ENCODE measurements around the gene GSK3B.
A peak's percentile ranks its signal among the peaks of the same experiment; 100 is the strongest.
"Not testable (repeated sequence)": the region's sequence is repeated elsewhere in the genome, so short reads cannot be mapped to it uniquely, and the experiment has no call there.

The GSK3B gene

DNA sequence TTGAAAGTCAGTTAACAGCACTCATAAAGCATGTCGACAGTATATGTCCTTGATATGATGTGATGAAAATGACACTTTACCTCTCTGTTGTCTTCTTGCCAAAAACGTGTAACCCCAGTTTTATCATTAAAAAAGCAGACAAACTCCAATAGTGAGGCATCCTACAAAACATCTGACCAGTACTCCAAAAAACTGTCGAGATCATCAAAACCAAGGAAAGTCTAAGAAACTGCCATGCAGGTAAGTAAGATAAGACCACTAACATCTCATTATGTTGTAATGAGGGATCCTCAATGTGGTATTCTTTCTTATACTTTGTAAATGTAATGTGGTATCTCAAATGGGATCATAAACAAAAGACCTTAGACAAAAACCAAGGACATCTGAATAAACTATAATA, 160.0 kb downstream of the GSK3B start:
- no peak for DNase-seq (ENCODE audit: low read depth)

DNA sequence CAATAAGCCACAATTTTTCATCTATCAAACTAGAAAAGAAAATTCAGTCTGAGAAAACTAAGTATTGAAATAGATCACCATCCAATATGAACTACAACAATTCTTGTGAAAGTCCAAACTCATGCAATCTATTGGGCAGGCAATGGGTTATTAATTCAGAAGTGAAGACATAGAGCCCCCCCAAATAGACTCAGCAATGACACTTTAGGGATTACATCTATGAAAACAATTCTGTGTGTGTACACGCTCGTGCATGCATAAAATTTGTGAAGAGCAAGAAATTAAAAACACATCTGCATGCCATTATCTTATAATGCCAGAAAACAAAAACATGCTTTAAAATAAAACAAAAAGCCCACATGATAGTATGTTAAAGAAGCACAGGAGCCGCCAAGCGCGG, 161.0 kb downstream of the GSK3B start:
- no peak for DNase-seq (ENCODE audit: low read depth)

DNA sequence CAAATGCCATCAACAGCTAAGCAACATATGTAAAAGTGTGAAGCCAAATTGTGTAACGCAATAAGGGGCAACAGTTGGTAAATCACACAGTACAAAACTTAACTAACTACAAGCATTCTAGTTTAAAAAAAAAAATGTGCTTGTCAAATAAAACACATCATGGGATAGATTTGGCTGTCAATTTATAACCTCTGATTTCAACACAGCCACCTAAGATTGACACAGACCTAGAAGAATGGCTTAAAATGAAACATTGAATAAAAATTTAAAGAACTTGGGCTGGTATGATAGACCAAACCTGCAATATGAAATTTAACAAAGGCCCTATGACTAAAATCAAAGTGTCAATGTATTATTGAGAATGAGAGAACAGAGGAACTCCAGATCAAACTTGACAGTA, 164.0 kb downstream of the GSK3B start:
- DNase-seq (ENCODE audit: low read depth) = no peak

DNA sequence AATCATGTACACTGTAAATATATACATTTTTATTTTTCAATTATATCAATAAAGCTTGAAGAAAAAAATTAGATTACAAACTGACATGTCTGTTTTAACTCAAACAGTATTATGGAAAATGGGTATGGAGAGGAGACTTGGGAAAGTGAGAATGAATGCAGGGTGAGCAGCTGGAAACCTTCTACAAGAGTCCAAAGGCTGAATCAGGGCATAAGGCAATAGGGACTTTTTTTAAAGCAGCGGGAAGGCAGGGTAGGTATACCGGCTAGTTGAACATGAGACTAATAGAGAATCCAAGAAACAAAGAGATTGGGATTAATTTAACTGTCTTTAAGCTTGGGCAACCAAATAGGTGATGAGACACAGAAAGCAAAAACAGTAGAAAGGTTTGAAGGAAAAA, 167.1 kb downstream of the GSK3B start:
- no peak for DNase-seq (ENCODE audit: low read depth)

DNA sequence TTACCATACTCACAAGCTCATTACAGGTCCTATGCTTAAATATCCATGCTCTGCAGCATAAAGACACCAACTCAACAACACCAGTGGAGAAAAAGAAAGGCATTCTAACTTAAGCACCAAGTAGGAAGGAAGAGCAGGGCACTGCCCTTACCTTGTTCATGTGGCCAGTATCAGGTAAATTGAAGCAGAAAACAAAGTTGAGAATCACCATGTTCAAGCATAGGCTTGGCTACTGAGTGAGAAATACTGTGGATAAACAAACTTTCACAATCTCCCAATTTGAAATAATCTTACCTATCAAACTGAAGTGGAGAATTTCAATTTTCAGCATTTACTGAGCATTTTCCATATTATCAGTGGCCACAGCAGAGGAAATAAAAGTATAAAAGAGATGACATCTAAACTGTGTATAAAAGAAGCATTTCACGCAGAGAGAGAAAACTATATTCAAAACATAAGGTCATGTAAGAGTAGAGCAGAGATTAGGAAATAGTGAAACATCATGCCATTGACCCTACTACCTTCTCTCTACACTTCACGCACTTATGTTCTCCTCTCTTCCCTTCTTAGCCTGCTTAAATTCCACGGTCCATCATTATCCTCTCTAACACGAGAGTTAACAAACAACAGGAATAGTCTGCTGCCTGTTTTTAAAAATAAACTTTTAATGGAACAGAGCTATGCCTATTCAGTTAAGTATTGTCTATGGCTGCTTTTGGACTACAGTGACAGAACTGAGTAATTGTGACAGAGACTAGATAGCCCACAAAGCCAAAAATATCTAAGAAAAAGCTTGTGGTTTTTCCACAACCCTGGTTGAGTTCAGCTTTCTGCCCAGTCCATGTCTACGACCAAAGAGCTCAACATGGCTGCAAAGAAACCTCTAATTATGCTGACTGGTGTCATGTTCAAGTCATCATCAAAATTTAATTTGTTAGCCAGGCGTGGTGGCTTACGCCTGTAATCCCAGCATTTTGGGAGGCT, 169.8 kb downstream of the GSK3B start:
- no peak for DNase-seq (ENCODE audit: low read depth)

DNA sequence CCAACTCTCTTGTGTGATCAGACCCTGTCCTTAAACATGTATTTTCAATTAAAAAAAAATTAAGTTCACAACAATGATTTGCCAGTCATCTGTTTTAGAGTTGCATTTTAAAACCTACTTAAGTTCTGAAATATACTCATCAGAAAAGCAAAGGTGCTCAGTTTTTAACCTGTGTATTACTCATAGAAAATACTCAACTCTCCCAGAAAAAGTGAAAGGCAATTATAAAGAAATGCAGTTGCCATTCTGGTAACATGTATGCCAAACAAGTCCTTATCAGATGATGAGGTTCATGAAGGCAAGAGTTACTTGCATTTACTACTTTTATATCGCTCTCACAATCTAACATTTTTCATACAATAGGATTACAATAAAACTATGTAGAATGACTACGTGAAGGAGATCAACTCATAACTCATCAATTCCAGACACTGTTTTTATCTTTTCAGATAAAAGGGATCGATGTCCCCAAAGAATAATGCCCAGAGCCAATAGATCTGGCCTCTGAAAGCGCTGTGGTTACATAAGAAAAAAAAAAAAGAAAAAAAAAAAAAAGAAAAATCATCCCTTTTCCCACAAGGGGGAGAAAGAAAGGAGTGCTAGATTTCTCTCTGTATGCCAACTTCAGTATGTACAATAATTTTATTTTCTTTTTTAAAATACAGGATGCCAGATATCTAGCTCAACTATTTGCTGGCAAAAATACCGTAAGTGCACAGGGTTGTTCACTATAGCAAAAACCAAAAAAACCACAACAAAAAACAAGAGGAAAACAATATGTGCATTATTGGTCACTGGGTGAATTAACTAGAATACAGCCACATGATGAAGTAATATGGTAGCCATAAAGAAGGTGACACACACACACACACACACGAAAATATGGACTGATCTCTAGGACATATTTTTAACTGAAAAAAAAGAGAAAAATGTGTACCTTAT, 175.0 kb downstream of the GSK3B start:
- DNase-seq (ENCODE audit: low read depth) = no peak

DNA sequence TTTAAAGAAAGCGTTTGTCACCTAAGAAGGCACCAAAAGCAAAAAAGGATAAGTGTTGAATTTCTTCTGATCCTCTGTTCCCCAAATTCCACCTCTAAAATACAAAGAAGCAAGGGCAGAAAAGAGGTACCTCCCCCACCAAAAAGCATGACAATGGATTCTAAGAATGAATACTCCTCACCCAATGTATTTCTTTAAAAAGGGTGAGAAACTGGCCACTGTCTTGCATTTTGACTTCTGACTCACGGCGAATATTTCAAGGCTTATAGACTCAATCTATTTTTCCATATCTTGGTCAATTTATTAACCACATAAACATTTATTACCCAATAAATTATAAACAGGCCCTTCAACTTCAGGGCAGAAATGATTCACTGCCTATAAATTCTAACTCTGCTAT, 181.2 kb downstream of the GSK3B start:
- no peak for DNase-seq (ENCODE audit: low read depth)

DNA sequence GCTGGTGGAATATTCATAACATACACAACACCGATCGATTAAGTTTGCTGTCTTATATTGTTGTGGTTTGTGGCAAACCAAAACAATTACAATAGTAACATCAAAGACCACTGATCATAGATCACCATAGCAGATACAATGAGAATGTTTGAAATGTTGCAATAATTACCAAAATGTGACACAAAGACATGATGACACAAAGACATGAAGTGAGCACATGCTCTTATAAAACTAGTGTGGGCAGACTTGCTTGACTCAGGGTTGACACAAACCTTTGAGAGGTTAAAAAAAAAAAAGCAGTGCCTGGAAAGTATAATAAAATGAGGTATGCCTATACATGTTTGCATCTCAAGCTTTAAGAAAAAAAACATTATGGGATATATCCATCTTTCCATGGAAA, 182.0 kb downstream of the GSK3B start:
- no peak for DNase-seq (ENCODE audit: low read depth)

DNA sequence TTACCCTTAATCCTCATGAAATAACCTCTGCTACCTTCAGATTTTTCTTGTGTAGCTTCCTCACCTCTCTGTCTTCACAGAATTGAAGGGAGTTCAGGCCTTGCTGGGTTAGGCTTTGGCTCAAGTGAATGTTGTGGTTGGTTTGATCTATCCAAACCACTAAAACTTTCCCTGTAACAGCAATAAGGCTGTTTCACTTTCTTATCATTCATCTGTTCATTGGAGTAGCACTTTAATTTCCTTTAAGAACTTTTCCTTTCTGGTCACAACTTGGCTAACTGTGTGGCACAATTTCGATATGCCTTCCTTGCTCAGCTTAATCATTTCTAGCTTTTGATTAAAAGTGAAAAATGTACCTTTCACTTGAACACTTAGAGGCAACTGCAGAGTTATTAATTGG, 182.5 kb downstream of the GSK3B start:
- DNase-seq (ENCODE audit: low read depth) = no peak

DNA sequence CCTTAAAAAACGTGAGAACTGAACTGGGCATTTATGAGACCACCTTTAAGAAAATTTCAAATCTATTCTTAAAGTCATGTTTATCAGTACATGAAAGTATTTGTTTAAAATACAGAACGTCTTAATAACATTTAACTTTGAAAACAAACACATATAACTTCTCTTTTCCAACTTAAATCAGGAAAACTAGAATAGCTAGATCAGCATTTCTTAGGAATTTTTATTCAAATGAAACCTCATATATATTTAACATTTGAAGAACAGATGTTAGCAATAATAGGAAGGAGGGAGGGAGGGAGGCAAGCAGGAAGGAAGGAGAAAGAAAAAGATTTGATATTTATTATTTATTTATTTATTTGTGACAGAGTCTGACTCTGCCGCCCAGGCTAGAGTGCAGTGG, 192.2 kb downstream of the GSK3B start:
- no peak for DNase-seq (ENCODE audit: low read depth)

DNA sequence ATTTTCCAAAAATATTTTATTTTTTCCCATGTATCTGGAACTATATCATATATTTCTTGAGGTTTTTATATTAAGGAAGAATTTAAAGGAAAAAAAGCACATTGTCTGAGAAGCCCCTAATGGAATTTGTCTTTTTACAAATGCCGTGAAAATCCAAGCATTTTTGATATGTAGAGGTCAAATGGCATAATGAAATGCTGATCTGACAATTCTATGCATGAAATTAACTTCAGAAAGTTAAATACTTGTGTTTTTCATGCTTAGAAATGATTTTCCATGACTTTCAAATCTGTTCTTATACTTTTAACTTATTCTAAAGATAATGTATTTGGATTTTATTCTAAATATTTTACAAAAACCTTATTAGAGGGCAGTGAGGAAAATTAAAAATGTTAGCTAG, 193.1 kb downstream of the GSK3B start:
- DNase-seq (ENCODE audit: low read depth) = no peak

DNA sequence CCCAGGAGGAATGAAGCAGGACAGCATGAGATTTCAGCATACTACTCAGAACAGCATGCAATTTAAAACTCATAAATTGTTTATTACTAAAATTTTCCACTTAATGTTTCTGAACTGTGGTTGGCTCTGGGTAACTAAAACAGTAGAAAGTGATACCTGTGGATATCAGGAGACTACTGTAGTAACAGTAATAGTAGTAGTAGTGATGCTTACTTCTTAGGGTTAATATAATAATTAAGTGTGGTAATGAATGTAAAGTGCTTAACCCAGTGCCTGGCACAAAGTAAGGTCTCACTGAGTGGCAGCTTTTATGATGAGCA, 195.1 kb downstream of the GSK3B start:
- no peak for DNase-seq (ENCODE audit: low read depth)

DNA sequence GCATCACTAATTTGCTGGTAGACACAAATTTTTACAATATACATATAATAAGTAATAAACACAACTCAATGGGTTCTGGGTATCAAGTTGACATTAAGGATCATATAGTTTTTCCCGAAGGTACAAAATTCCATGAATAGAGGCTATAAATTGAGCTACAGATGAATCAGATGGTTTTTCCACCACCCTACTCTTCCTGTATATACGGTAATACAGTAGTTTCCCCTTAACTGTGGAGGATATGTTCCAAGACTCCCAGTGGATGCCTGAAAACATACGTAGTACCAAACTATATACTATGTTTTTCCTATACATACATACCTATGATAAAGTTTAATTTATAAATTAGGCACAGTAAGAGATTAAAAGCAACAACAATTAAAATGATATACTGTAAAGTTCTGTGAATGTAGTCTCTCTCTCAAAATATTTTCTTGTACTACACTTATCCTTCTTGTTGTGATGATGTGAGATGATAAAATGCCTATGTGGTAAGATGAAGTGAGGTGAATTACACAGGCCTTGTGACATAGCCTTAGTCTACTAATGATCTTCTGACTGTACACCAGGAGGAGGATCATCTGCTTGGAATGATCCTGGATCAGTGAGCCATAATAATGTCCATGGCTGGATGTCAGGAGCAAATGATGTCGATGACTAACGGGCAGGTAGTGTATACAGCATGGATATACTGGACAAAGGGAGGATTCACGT, 195.6 kb downstream of the GSK3B start:
- DNase-seq (ENCODE audit: low read depth) = no peak

DNA sequence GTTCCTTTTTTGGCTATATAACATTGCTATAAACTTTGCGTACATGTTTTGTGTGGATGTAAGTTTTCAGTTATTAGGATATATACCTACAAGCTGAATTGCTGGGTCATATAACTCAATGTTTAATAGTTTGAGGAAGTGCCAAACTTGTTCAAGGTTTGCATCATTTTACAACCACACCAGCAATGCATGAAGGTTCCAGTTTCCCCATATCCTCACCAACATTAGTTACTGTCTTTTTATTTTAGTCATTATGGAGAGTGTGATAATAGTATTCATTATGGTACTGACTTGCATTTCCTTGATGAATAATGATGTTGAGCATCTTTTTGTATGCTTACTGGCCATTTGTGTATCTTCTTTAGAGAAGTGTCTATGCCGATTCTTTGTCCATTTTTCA, 200.1 kb downstream of the GSK3B start:
- DNase-seq (ENCODE audit: low read depth) = no peak

DNA sequence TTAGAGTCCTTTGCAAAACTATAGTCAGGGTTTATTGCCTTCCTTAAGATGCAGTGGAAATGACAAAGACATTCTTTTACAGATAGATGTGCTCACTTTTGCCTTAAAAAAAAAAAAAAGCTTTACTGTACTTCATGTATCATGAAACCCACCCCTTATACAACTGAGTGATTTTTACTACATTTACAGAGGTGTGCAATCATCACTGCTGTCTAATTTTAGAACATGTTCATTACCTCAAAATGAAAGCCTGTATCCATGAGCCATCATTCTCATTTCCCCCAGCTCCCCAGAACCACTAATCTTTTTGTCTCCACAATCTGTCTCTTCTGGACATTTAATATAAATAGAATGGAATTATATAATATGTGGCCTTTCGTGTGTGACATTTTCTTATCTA, 200.5 kb downstream of the GSK3B start:
- DNase-seq (ENCODE audit: low read depth) = no peak

DNA sequence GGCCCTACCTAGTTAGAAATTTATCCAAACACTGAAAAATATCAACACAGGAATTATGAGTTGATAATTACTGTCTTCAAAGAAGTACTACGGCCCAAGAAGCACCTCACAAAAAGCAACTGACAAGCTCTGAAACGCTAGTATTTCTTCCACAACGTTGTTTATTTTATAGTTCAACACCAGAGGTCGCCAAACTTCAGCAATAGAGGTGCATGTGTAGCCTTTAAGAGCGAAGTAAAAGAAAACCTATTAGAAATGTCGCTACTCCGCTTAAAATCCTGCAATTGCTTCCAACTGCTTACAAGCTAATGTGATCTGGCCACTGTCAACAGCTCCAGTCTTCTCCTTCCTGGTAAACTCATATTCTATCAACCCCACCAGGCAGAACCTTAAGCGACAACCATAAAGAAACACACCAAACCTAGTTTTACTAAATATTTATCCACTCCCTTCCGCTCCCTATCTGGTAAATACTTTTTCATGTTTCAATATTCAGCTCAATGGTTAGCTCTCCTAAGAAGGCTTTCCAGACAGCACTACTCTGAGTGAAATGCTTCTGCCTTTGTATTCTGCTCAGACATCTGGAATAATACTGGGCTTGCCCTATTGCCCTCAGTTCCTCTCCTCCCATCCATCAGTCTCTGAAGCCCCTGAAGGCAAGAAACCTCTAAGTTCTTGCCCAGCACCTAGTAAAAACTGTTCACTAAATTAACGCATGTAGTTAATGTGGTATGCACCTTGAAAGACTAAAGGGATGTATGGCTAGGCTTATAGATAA, 202.1 kb downstream of the GSK3B start:
- DNase-seq (ENCODE audit: low read depth) = peak; percentile 19

DNA sequence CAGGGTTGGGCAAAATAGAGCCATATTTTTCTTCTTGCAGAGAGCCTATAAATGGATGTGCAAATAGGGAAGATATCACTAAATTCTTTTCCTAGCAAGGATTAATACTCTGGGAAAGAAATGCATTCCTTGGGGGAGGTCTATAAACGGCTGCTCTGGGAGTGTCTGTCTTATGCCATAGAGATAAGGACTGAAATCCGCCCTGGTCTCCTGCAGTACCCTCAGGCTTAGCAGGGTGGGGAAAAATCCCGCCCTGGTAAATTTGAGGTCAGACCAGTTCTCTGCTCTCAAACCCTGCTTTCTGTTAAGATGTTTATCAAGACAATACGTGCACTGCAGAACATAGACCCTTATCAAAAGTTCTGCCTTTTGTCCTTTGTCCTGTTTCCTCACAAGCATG, 205.6 kb downstream of the GSK3B start:
- not testable (repeated sequence) for DNase-seq (ENCODE audit: low read depth)

DNA sequence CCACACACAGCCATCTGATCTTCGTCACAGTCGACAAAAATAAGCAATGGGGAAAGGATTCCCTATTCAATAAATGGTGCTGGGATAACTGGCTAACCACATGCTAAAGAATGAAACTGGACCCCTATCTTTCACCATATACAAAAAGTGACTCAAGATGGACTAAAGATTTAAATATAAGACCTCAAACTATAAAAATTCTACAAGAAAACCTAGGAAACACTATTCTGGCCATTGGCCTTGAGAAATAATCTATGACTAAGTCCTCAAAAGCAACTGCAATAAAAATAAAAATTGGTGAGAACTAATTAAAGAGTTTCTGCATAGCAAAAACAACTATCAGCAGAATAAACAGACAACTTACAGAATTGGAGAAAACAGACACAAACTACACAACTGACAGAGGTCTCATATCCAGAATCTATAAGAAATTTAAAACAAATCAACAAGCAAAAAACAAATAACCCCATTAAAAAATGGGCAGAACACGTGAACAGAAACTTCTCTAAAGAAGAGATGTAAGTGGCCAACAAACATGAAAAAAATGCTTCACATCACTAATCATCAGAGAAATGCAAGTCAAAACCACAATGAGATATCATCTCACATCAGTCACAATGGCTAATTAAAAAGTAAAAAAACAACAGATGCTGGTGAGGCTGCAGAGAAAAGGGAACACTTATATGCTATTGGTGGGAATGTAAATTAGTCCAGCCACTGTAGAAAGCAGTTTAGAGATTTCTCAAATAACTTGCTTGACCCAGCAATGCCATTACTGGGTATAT, 208.3 kb downstream of the GSK3B start:
- no peak for DNase-seq (ENCODE audit: low read depth)

DNA sequence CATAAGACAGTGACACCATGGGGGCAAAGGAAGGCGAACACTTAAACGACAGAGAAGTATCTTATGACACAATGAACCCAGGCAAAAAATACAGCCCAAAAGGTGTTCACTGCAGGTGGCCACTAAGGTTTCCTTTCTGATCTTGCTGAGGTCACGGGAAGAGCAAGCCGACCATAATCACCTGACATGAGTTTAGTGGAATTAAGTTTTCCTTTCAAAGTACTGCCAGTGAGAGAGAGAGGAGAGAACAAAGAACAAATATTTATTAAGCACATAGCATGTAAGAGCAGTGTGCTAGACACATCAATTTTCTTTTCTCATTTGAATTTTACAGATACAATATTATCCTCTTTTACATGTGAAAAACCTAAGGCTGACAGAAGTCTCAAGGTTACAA, 210.1 kb downstream of the GSK3B start:
- DNase-seq (ENCODE audit: low read depth) = no peak

DNA sequence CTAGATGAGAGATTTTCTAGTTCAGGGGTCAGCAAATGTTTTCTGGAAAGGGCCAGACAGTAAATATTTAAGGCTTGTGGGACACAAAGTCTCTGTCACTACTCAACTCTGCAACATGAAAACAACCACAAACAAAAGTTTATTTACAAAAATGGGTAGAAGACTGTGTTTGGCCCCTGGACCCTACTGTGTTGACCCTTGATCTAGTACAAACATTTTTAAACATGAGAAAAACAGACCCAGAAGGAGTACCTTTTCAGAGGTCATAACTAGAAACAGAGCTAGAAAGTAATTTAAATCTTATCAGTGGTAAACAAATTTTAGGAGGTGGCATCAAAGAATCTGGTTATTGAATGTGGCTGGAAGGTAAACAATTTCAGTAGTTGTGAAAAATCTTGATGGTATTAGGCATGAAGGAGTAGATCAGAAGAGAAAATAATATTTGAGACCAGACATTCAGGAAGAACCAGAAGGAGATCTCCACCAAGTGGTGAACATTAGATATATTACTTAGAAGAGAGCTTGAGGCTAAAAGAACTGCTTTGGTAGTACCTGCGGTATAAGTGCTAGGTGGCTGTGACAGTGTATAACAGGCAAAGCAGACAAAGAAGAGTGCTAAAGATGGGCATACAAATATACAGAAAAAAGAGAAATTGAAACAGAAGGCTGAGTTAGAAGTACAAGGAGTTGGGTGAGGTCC, 210.6 kb downstream of the GSK3B start:
- no peak for DNase-seq (ENCODE audit: low read depth)

All from activated T-cell treated with anti-CD3 and anti-CD28 coated beads for 1 hour (primary cell).